Effector memory CD8-positive, alpha-beta T cell (primary cell): ENCODE measurements around the gene SLC27A4.
"Not testable (repeated sequence)": the region's sequence is repeated elsewhere in the genome, so short reads cannot be mapped to it uniquely, and the experiment has no call there.

Source experiments
- ATAC-seq: fragments of 150-1000 bp; cut with Tn5 transposase; replicated peaks from 2 replicates; pipeline ENCODE4 v1.10.0; 2021; ENCODE audit warnings: mild to moderate bottlenecking, moderate library complexity
- DNase-seq, 3 experiments: peaks; one replicate each; pipeline ENCODE4 v3.0.0; 2021
- H3K27ac Mint-ChIP-seq, 2 donors: one replicate each; pipeline ENCODE4 v1.8.0; 2022; ENCODE audit warnings: mild to moderate bottlenecking in 2 of 2, mixed read lengths in 2 of 2, moderate library complexity in 2 of 2
- H3K27me3 Mint-ChIP-seq, 2 donors: one replicate each; pipeline ENCODE4 v1.8.0; 2022; ENCODE audit warnings: mixed read lengths in 2 of 2
- H3K36me3 Mint-ChIP-seq: one replicate; pipeline ENCODE4 v1.8.0; 2022; ENCODE audit warnings: mild to moderate bottlenecking, moderate library complexity, mixed read lengths; ENCODE audit not compliant: insufficient read depth
- H3K4me1 Mint-ChIP-seq, 2 donors: one replicate each; pipeline ENCODE4 v1.8.0; 2022; ENCODE audit warnings: low read depth in 2 of 2, mixed read lengths in 2 of 2
- H3K4me3 Mint-ChIP-seq, 2 donors: one replicate each; pipeline ENCODE4 v1.8.0; 2022; ENCODE audit warnings: mild to moderate bottlenecking in 2 of 2, mixed read lengths in 2 of 2, moderate library complexity in 2 of 2
- H3K9me3 Mint-ChIP-seq, 2 donors: one replicate each; pipeline ENCODE4 v1.8.0; 2022; ENCODE audit warnings: mixed read lengths in 2 of 2

SLC27A4 gene

DNA sequence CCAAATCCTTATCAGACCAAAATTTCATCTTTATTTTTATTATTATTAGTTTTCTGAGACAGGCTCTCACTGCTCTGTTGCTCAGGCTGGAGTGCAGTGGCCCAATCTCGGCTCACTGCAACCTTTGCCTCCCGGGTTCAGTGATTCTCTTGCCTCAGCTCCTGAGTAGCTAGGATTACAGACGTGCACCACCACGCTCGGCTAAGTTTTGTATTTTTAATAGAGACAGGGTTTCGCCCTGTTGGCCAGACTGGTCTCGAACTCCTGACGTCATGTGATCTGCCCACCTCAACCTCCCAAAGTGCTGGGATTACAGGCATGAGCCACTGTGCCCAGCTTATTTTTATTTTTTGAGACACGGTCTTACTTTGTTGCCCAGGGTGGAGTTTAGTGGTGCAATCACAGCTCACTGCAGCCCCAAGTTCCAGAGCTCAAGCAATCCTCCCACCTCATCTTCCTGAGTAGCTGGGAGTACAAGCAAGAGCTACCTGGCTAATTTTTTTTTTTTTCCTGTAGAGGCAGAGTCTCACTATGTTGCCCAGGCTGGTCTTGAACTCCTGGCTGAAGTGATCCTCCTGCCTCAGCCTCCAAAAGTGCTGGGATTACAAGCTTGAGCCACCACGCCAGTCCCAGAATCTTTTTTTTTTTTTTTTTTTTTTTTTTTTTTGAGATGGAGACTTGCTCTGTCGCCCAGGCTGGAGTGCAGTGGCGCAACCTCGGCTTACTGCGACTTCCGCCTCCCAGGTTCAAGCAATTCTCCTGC lies 1.3 kb upstream of the SLC27A4 start:
- DNase-seq, H3K4me1 Mint-ChIP-seq, H3K9me3 Mint-ChIP-seq, H3K27me3 Mint-ChIP-seq, H3K36me3 Mint-ChIP-seq, H3K27ac Mint-ChIP-seq, ATAC-seq: not testable (repeated sequence)
- H3K4me3 Mint-ChIP-seq: peak overlapping the region; percentile 84

DNA sequence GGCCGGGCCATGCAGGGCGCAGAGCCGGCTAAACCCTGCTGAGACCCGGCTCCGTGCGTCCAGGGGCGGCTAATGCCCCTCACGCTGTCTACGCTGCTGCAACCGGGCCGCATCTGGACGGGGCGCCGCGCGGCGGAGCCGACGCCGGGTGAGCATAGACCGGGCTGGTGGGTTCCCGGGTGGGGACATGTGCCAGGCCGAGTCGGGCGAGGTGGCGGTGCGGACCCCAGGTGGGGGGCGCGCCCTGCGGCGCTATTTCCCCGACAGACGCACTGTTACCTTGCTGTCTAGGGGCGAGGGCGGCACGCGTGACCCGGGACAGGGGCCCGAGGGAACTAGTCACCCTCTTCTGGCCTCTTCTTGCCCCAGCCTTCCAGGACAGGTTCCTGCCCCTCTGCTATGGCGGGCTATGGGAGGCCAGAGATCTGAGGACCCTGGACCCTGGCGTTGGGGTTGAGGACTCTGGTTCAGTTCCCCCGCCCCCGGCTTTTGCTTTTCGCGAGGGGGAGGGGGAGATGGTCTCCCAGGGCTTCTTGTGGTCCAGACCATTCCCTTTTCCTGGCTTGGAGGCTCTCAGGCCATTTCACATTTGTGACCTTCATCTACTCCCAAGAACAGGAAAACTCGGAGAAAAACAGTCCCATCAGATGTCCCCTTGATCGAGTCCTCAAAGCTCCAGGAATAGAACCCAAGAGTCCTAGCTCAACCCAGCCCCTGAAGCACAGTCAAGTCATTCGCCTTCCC lies 536 bp downstream of the SLC27A4 start:
- H3K36me3 Mint-ChIP-seq: peaks cover 14% of the 10 kb centered on the region

DNA sequence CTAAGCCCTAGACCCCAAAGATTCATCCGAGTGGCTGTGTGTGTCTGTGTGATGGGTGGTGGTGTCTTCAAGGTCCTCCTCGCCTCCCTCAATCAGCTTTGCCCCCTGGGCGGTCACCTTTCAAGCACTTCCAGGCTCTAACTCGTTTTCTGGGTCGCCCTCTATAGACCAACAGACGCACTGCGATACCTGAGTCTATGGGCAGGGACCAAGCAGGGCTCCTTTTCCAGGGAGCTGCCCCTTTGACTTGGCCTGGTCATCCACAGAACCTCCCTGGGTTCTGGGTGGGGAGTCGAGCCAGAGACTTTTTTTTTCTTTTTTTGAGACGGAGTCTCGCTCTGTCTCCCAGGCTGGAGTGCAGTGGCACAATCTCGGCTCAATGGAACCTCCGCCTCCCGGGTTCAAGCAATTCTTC lies 1.1 kb downstream of the SLC27A4 start:
- no peaks in the 10 kb centered on the region for H3K9me3 Mint-ChIP-seq
- H3K36me3 Mint-ChIP-seq: peaks cover 19% of the 10 kb centered on the region
- peak; percentile 58 to 69 (median 60) for DNase-seq
- no peaks in the 10 kb centered on the region for H3K27me3 Mint-ChIP-seq
- ATAC-seq: peak; percentile 52
- peak overlapping the region; percentile 33 to 70 for H3K27ac Mint-ChIP-seq
- H3K4me1 Mint-ChIP-seq: peaks cover 5 to 6% of the 10 kb centered on the region in 2 donors
- peak overlapping the region; percentile 84 to 88 for H3K4me3 Mint-ChIP-seq

More for the DNA sequence above, 536 bp downstream of the SLC27A4 start:
- Mint-ChIP-seq H3K27me3 (no peaks in the 10 kb centered on the region), H3K4me1 (peaks cover 5 to 6% of the 10 kb centered on the region in 2 donors), H3K4me3 (peak overlapping the region; percentile 84 to 88), H3K27ac (peak overlapping the region; percentile 33 to 70), H3K9me3 (no peaks in the 10 kb centered on the region)
- DNase-seq (no peak), ATAC-seq (no peak)

DNA sequence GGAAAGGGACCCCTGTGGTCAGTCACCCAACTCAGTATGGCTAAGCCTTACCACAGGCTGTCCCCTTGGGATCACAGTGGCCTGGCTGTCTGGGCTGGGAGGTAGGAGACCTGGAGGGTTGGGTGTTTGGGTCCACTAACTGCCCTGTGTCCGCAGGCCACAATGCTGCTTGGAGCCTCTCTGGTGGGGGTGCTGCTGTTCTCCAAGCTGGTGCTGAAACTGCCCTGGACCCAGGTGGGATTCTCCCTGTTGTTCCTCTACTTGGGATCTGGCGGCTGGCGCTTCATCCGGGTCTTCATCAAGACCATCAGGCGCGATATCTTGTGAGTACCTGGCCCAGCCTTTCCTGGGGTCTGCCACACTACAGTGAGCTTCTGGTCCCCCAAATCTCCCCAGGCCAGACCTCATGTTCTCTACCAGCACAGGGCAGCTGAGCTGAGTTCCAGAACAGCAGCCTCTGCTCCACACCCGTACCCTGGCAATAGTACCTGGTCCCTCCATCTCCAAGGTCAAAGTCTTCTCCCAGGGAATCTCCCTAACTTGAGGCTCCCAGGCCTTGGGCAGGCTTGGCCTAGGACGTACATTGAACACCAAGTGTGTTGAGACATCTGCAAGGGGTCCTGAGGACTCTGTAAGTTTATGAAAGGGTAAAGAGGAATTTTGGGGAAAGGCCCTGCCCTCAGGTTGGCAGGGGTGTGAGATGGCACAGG lies 2.8 kb downstream of the SLC27A4 start:
- Mint-ChIP-seq H3K36me3 (peaks cover 32% of the 10 kb centered on the region), H3K27ac (no peak overlapping the region), H3K27me3 (no peaks in the 10 kb centered on the region), H3K4me3 (no peak overlapping the region), H3K4me1 (peaks cover 5 to 6% of the 10 kb centered on the region in 2 donors), H3K9me3 (no peaks in the 10 kb centered on the region)
- ATAC-seq (no peak), DNase-seq (no peak)

DNA sequence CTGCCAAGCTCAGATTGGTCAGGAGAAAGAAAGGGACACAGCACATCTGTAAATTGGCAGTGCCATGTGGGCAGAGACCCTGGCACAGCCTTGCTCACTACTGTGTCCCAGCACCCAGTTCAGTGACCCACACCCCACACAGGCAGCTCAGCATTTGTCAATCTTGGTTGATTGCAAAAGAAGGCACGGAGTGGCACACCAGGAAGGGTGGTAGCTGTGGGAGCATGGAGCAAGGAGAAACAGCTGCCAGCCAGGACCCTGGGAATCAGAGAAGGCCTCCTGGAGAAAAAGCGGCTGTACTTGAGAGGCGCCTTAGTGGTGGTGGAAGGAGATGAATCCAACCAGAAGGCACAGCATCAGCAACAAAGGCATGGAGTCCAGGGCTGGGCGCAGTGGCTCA lies 3.5 kb downstream of the SLC27A4 start:
- Mint-ChIP-seq H3K27me3 (no peaks in the 10 kb centered on the region), H3K4me1 (peaks cover 5 to 6% of the 10 kb centered on the region in 2 donors), H3K27ac (peak overlapping the region in 1 of 2 donors; percentile 60), H3K4me3 (no peak overlapping the region), H3K9me3 (no peaks in the 10 kb centered on the region), H3K36me3 (peaks cover 34% of the 10 kb centered on the region)
- DNase-seq: no peak
- ATAC-seq: no peak

DNA sequence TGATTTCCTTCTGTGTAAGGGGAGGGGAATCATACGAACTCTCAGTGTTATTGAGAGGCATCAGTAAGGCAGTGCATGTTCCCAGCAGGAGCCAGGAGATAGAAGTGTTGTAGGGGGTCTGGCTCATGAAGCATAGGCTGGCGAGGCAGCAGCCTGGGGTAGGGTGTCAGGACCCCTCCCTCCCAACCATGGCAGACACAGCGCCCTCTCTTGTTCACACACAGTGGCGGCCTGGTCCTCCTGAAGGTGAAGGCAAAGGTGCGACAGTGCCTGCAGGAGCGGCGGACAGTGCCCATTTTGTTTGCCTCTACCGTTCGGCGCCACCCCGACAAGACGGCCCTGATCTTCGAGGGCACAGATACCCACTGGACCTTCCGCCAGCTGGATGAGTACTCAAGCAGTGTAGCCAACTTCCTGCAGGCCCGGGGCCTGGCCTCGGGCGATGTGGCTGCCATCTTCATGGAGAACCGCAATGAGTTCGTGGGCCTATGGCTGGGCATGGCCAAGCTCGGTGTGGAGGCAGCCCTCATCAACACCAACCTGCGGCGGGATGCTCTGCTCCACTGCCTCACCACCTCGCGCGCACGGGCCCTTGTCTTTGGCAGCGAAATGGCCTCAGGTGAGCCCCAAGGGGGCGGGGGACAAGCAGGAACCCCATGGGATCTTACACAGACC lies 4.7 kb downstream of the SLC27A4 start:
- ATAC-seq (no peak), DNase-seq (no peak)
- Mint-ChIP-seq H3K9me3 (no peaks in the 10 kb centered on the region), H3K27me3 (no peaks in the 10 kb centered on the region), H3K36me3 (peaks cover 36% of the 10 kb centered on the region), H3K27ac (no peak overlapping the region), H3K4me1 (peaks cover 5 to 6% of the 10 kb centered on the region in 2 donors), H3K4me3 (no peak overlapping the region)

DNA sequence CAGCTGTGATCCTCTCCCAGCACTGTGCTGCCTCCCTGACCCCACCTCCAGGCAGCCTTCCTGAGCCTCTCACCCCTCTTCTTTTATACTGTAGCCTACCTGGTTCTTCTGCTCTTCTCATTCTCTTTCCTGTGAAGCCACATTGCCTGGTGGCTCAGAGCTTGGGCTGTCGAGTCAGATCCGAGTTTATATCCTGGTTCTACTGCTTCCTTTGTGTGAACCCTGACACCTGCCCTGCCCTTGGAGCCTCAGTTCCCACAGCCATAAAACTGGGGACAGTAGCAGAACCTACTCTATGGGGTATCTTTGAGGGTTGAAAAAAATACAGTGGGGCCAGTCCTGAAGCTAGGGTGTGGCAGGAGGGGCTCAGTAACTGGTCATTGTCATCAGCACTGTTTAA lies 8.8 kb downstream of the SLC27A4 start:
- H3K36me3 Mint-ChIP-seq: peaks cover 43% of the 10 kb centered on the region
- H3K9me3 Mint-ChIP-seq: no peaks in the 10 kb centered on the region
- H3K27ac Mint-ChIP-seq: no peak overlapping the region

DNA sequence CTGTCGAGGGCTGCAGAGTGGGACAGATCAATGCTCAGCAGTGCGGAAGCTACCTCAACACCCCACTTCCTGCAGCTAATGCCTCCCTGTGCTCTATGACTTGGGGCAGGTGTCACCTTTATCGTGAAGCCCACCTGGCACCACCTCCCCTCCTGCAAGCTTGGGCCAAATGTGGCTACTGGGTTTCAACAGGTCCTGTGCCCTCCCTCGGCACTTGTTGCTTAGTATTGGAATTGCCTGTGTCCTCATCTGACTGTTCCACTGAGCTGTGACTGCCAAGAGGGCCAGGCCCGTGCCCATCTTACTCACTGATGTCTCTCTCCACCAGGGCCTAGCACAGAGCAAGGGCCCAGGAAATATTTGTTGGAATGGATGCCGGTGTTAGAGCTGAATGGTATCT lies 9.4 kb downstream of the SLC27A4 start:
- Mint-ChIP-seq H3K4me3 (no peak overlapping the region), H3K27me3 (no peaks in the 10 kb centered on the region), H3K9me3 (no peaks in the 10 kb centered on the region), H3K4me1 (no peaks in the 10 kb centered on the region), H3K36me3 (peaks cover 36% of the 10 kb centered on the region), H3K27ac (no peak overlapping the region)
- DNase-seq: no peak
- no peak for ATAC-seq

More for the DNA sequence above, 8.8 kb downstream of the SLC27A4 start:
- no peaks in the 10 kb centered on the region for H3K27me3 Mint-ChIP-seq
- no peaks in the 10 kb centered on the region for H3K4me1 Mint-ChIP-seq
- DNase-seq (no peak), ATAC-seq (no peak)
- no peak overlapping the region for H3K4me3 Mint-ChIP-seq

DNA sequence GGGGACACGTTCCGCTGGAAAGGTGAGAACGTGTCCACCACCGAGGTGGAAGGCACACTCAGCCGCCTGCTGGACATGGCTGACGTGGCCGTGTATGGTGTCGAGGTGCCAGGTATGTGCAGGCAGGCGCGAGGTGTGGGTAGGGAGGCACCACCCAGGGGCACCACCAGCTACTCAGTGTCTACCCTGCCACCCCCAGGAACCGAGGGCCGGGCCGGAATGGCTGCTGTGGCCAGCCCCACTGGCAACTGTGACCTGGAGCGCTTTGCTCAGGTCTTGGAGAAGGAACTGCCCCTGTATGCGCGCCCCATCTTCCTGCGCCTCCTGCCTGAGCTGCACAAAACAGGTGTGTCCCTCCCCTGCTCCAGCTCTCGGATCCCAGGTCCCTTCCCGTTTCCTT lies 15.1 kb downstream of the SLC27A4 start:
- no peak for ATAC-seq

DNA sequence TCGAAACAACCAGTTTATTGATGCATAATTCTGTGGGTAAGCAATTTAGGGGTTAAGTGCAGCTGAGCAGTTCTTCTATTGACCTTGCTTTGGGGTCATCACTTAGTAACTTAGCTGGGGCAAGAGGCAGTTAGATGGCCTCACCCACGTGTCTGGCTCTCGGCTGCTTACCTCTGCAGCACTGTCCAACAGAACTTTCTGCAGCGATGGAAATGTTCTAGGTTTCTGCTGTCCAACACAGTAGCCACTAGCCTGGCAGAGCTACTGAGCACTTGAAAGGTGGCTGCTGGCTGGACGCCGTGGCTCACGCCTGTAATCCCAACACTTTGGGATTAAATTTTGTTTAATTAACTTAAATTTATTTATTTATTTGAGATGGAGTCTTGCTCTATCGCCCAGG lies 17.8 kb downstream of the SLC27A4 start:
- ATAC-seq: no peak
- no peaks in the 10 kb centered on the region for H3K27me3 Mint-ChIP-seq

More for the DNA sequence above, 15.1 kb downstream of the SLC27A4 start:
- Mint-ChIP-seq H3K4me3 (no peak overlapping the region), H3K4me1 (no peaks in the 10 kb centered on the region), H3K9me3 (no peaks in the 10 kb centered on the region), H3K27ac (peak overlapping the region in 1 of 2 donors; percentile 55), H3K36me3 (peaks cover 18% of the 10 kb centered on the region), H3K27me3 (no peaks in the 10 kb centered on the region)
- no peak for DNase-seq

DNA sequence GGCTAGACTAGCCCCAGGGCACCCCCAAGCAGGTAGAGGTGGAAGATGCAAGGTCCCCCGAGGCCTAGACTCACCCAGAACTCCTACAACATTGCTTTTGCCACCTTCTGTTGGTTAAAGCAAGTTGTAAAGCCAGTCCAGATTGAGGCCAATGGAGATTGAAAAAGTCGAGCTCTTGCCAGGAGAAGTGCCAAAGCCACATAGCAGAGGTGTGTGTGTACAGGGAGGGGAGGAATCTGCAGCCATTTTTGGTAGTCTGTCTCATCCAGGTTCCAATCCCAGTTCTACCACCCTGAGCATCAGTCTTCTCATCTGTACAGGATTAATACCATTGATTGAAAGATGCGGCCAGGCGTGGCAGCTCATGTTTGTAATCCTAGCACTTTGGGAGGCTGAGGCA lies 18.5 kb downstream of the SLC27A4 start:
- Mint-ChIP-seq H3K27me3 (no peaks in the 10 kb centered on the region), H3K27ac (peak overlapping the region in 1 of 2 donors; percentile 59)

More for the DNA sequence above, 17.8 kb downstream of the SLC27A4 start:
- Mint-ChIP-seq H3K4me3 (no peak overlapping the region), H3K4me1 (peaks cover 5 to 10% of the 10 kb centered on the region in 2 donors), H3K27ac (no peak overlapping the region), H3K9me3 (no peaks in the 10 kb centered on the region), H3K36me3 (peaks cover 10% of the 10 kb centered on the region)
- DNase-seq: no peak

DNA sequence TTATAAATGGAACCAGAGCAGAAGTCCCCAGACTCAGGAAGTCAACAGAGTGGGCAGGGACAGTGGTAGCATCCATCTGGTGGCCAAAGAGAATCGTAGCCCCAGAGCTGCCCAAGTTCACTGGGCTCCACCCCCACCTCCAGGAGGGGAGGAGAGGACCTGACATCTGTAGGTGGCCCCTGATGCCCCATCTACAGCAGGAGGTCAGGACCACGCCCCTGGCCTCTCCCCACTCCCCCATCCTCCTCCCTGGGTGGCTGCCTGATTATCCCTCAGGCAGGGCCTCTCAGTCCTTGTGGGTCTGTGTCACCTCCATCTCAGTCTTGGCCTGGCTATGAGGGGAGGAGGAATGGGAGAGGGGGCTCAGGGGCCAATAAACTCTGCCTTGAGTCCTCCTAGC lies 20.5 kb downstream of the SLC27A4 start:
- Mint-ChIP-seq H3K4me3 (no peak overlapping the region), H3K4me1 (peaks cover 5 to 10% of the 10 kb centered on the region in 2 donors), H3K27ac (no peak overlapping the region), H3K9me3 (no peaks in the 10 kb centered on the region), H3K36me3 (peaks cover 10% of the 10 kb centered on the region), H3K27me3 (peaks cover 0 to 10% of the 10 kb centered on the region in 2 donors)
- no peak for ATAC-seq
- no peak for DNase-seq

More for the DNA sequence above, 18.5 kb downstream of the SLC27A4 start:
- no peak overlapping the region for H3K4me3 Mint-ChIP-seq
- no peak for ATAC-seq
- no peak for DNase-seq
- H3K36me3 Mint-ChIP-seq: peaks cover 10% of the 10 kb centered on the region
- H3K4me1 Mint-ChIP-seq: peaks cover 5 to 10% of the 10 kb centered on the region in 2 donors
- H3K9me3 Mint-ChIP-seq: no peaks in the 10 kb centered on the region
